ENCODE results near the gene LYG2.

DNA sequence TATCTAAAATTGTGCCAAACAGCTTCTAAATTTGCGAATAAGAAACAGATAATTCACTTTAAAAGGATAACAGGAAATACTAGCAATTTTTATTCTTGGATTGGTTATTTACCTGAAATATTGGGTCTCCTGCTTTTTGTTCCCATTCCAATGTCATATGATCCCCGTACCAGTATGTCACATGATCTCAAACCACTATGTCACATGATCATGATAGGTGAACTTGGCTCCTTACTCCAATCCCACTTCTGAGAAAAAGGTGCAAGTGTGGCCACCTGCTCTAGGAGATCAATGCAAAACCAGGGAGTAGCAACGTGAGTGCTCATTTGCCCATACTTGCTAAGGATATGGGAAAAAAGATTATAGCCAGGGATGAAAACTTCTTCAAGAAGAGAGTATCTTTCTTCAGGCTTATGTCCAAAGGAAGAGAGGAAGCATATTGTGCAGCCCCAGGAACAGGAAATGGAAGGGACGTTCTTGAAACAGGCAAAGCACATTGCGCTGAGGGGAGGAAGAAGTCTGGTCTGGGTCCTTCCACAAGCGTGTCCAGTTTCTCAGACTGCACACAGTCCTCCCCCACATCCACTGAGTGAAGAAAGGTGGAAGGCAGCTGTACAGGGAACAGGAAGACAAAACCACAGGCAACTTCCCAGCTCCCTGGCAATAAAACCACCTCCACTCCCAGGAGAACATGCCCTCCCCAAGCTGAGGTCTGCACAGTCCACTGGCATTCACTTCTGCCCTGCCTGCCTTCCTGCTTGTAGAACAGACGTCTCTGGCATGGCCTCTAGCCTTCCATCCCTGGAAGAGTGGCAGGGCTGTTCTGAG, at the start of gene LYG2:
- TF ChIP-seq, protein P1, sequence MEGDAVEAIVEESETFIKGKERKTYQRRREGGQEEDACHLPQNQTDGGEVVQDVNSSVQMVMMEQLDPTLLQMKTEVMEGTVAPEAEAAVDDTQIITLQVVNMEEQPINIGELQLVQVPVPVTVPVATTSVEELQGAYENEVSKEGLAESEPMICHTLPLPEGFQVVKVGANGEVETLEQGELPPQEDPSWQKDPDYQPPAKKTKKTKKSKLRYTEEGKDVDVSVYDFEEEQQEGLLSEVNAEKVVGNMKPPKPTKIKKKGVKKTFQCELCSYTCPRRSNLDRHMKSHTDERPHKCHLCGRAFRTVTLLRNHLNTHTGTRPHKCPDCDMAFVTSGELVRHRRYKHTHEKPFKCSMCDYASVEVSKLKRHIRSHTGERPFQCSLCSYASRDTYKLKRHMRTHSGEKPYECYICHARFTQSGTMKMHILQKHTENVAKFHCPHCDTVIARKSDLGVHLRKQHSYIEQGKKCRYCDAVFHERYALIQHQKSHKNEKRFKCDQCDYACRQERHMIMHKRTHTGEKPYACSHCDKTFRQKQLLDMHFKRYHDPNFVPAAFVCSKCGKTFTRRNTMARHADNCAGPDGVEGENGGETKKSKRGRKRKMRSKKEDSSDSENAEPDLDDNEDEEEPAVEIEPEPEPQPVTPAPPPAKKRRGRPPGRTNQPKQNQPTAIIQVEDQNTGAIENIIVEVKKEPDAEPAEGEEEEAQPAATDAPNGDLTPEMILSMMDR (IDR thresholded peaks at IDR 0.05; ENCODE audit: control extremely low read depth in 1 of 3, insufficient read depth in 1 of 3, low read depth in 1 of 3, low read length in 3 of 3) = no peak
- TF ChIP-seq CBX5 (IDR thresholded peaks at IDR 0.05; ENCODE audit: low read depth, low read length) (no peak), GABPA (IDR thresholded peaks at IDR 0.05; ENCODE audit: borderline replicate concordance, insufficient read depth, low read length) (no peak), ATF2 (IDR thresholded peaks at IDR 0.05; ENCODE audit: low read length) (no peak), YY1 (IDR thresholded peaks at IDR 0.05; ENCODE audit: low read depth, low read length) (no peak), POLR2A (IDR thresholded peaks at IDR 0.05; ENCODE audit: control extremely low read depth in 1 of 2, low read depth in 2 of 2, low read length in 2 of 2) (no peak), EZH2 (IDR thresholded peaks at IDR 0.05; ENCODE audit: low read depth, low read length, severe bottlenecking) (no peak), SIX5 (IDR thresholded peaks at IDR 0.05; ENCODE audit: low read depth, low read length) (no peak)
- TF ChIP-seq, protein P2, sequence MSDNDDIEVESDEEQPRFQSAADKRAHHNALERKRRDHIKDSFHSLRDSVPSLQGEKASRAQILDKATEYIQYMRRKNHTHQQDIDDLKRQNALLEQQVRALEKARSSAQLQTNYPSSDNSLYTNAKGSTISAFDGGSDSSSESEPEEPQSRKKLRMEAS (IDR thresholded peaks at IDR 0.05) = no peak

All from H1 (cell line).